ENCODE data around the gene GJB5. TPM values are rescaled to one million over a fixed set of nuclear protein-coding genes. Genes with fewer than 3 reads are reported as not detected.

GJB5 gene
- polyA plus RNA-seq (2013, experiment 1 of 2): 0.46 TPM
- polyA plus RNA-seq (2013, experiment 2 of 2): 0.49 TPM

GRCh38 chr1:34754964-34755637 is at the start of gene GJB5:
GJB5 (plus strand) TSS chr1:34755047; CDS start chr1:34757331, 2,284 bp downstream.
- H3K27ac ChIP-seq (ENCODE audit: low read depth, low read length): no peak within 1 kb of the TSS
- DNase-seq: no peak
- no CpG with 5 or more reads among the region's 13 CpGs for WGBS (ENCODE audit: extremely low coverage, insufficient coverage, low lambda C conversion rate)

GRCh38 chr1:34705077-34705476 is 49.8 kb upstream of the GJB5 start:
- Histone ChIP-seq H3K9ac (ENCODE audit: low read length) (no peak overlapping the region), H3K79me1 (ENCODE audit: low read length) (no peaks in the 10 kb centered on the region), H2AK5ac (ENCODE audit: low read length) (no peak overlapping the region), H3K27me3 (ENCODE audit: insufficient read depth, low read length, poor library complexity) (no peaks in the 10 kb centered on the region), H3K4me2 (ENCODE audit: low read length) (no peak overlapping the region), H3K4ac (ENCODE audit: low read depth, low read length) (no peak overlapping the region), H3K56ac (ENCODE audit: low read length) (no peak overlapping the region), H3K23ac (ENCODE audit: low read length) (no peak overlapping the region), H4K5ac (ENCODE audit: low read length) (no peak overlapping the region), H2BK5ac (ENCODE audit: low read length) (no peak overlapping the region), H3K36me3 (ENCODE audit: control insufficient read depth, insufficient read depth, low read length) (no peaks in the 10 kb centered on the region), H3K27ac (ENCODE audit: low read depth, low read length) (no peak overlapping the region), H4K8ac (ENCODE audit: low read depth, low read length) (no peak overlapping the region), H3K18ac (ENCODE audit: low read length) (no peak overlapping the region), H3K79me2 (ENCODE audit: control insufficient read depth, insufficient read depth, low read length) (no peaks in the 10 kb centered on the region), H2BK15ac (replicated peaks; ENCODE audit: low read depth) (no peak overlapping the region), H2BK120ac (ENCODE audit: low read depth, low read length) (no peak overlapping the region), H3K4me1 (ENCODE audit: control insufficient read depth, low read depth, low read length) (no peaks in the 10 kb centered on the region), H3K4me3 (ENCODE audit: low read length) (no peak overlapping the region)
- DNase-seq: no peak
- no CpG with 5 or more reads among the region's 3 CpGs for WGBS (ENCODE audit: extremely low coverage, insufficient coverage, low lambda C conversion rate)

More at GRCh38 chr1:34754964-34755637, at the start of gene GJB5:
- H3K4ac ChIP-seq (ENCODE audit: low read depth, low read length): no peak within 1 kb of the TSS
- H3K4me2 ChIP-seq (ENCODE audit: low read length): no peak within 1 kb of the TSS
- H3K79me2 ChIP-seq (ENCODE audit: control insufficient read depth, insufficient read depth, low read length): no peaks in the 10 kb centered on the region
- peaks cover 6% of the 10 kb centered on the region for H3K4me1 ChIP-seq (ENCODE audit: control insufficient read depth, low read depth, low read length)
- H3K18ac ChIP-seq (ENCODE audit: low read length): no peak within 1 kb of the TSS
- no peak within 1 kb of the TSS for H2BK5ac ChIP-seq (ENCODE audit: low read length)
- H3K9ac ChIP-seq (ENCODE audit: low read length): no peak within 1 kb of the TSS
- no peak within 1 kb of the TSS for H3K4me3 ChIP-seq (ENCODE audit: low read length)
- no peaks in the 10 kb centered on the region for H3K36me3 ChIP-seq (ENCODE audit: control insufficient read depth, insufficient read depth, low read length)
- no peak within 1 kb of the TSS for H4K5ac ChIP-seq (ENCODE audit: low read length)
- H3K23ac ChIP-seq (ENCODE audit: low read length): no peak within 1 kb of the TSS
- H3K56ac ChIP-seq (ENCODE audit: low read length): peak within 1 kb of the TSS; percentile 61
- no peaks in the 10 kb centered on the region for H3K79me1 ChIP-seq (ENCODE audit: low read length)
- H2BK15ac ChIP-seq (replicated peaks; ENCODE audit: low read depth): no peak within 1 kb of the TSS
- H2AK5ac ChIP-seq (ENCODE audit: low read length): no peak within 1 kb of the TSS
- no peaks in the 10 kb centered on the region for H3K27me3 ChIP-seq (ENCODE audit: insufficient read depth, low read length, poor library complexity)
- no peak within 1 kb of the TSS for H2BK120ac ChIP-seq (ENCODE audit: low read depth, low read length)
- no peak within 1 kb of the TSS for H4K8ac ChIP-seq (ENCODE audit: low read depth, low read length)

- Histone ChIP-seq H3K27ac (ENCODE audit: low read depth, low read length) (no peak overlapping the region), H2AK5ac (ENCODE audit: low read length) (no peak overlapping the region), H3K79me1 (ENCODE audit: low read length) (no peaks in the 10 kb centered on the region), H3K18ac (ENCODE audit: low read length) (no peak overlapping the region), H3K36me3 (ENCODE audit: control insufficient read depth, insufficient read depth, low read length) (no peaks in the 10 kb centered on the region), H3K79me2 (ENCODE audit: control insufficient read depth, insufficient read depth, low read length) (no peaks in the 10 kb centered on the region), H3K9ac (ENCODE audit: low read length) (no peak overlapping the region), H4K8ac (ENCODE audit: low read depth, low read length) (no peak overlapping the region), H2BK120ac (ENCODE audit: low read depth, low read length) (no peak overlapping the region), H3K4ac (ENCODE audit: low read depth, low read length) (no peak overlapping the region), H3K4me1 (ENCODE audit: control insufficient read depth, low read depth, low read length) (no peaks in the 10 kb centered on the region), H3K4me2 (ENCODE audit: low read length) (no peak overlapping the region), H3K27me3 (ENCODE audit: insufficient read depth, low read length, poor library complexity) (no peaks in the 10 kb centered on the region), H2BK5ac (ENCODE audit: low read length) (no peak overlapping the region), H3K23ac (ENCODE audit: low read length) (no peak overlapping the region), H4K5ac (ENCODE audit: low read length) (no peak overlapping the region), H3K4me3 (ENCODE audit: low read length) (no peak overlapping the region), H2BK15ac (replicated peaks; ENCODE audit: low read depth) (no peak overlapping the region), H3K56ac (ENCODE audit: low read length) (no peak overlapping the region)
- DNase-seq: no peak
- no CpG with 5 or more reads among the region's 4 CpGs for WGBS (ENCODE audit: extremely low coverage, insufficient coverage, low lambda C conversion rate)
Measured at GRCh38 chr1:34708106-34708505, 46.7 kb upstream of the GJB5 start.

- H4K8ac ChIP-seq (ENCODE audit: low read depth, low read length): no peak overlapping the region
- no peak overlapping the region for H3K56ac ChIP-seq (ENCODE audit: low read length)
- H2BK15ac ChIP-seq (replicated peaks; ENCODE audit: low read depth): no peak overlapping the region
- H3K79me2 ChIP-seq (ENCODE audit: control insufficient read depth, insufficient read depth, low read length): no peaks in the 10 kb centered on the region
- H3K79me1 ChIP-seq (ENCODE audit: low read length): no peaks in the 10 kb centered on the region
- no peak overlapping the region for H3K9ac ChIP-seq (ENCODE audit: low read length)
- H2AK5ac ChIP-seq (ENCODE audit: low read length): no peak overlapping the region
- H3K27me3 ChIP-seq (ENCODE audit: insufficient read depth, low read length, poor library complexity): no peaks in the 10 kb centered on the region
- H3K4ac ChIP-seq (ENCODE audit: low read depth, low read length): no peak overlapping the region
- no peak overlapping the region for H4K5ac ChIP-seq (ENCODE audit: low read length)
- no peak overlapping the region for H3K18ac ChIP-seq (ENCODE audit: low read length)
- no peak overlapping the region for H3K27ac ChIP-seq (ENCODE audit: low read depth, low read length)
- H3K4me1 ChIP-seq (ENCODE audit: control insufficient read depth, low read depth, low read length): no peaks in the 10 kb centered on the region
- H2BK5ac ChIP-seq (ENCODE audit: low read length): no peak overlapping the region
- H2BK120ac ChIP-seq (ENCODE audit: low read depth, low read length): no peak overlapping the region
- H3K23ac ChIP-seq (ENCODE audit: low read length): no peak overlapping the region
- H3K36me3 ChIP-seq (ENCODE audit: control insufficient read depth, insufficient read depth, low read length): no peaks in the 10 kb centered on the region
- no CpG with 5 or more reads among the region's 6 CpGs for WGBS (ENCODE audit: extremely low coverage, insufficient coverage, low lambda C conversion rate)
- no peak overlapping the region for H3K4me3 ChIP-seq (ENCODE audit: low read length)
- peak; percentile 16 for DNase-seq
- H3K4me2 ChIP-seq (ENCODE audit: low read length): no peak overlapping the region
Measured at GRCh38 chr1:34709547-34709946, 45.3 kb upstream of the GJB5 start.

GRCh38 chr1:34710812-34711211 is 44.0 kb upstream of the GJB5 start:
- Histone ChIP-seq H4K5ac (ENCODE audit: low read length) (no peak overlapping the region), H3K79me2 (ENCODE audit: control insufficient read depth, insufficient read depth, low read length) (no peaks in the 10 kb centered on the region), H3K27me3 (ENCODE audit: insufficient read depth, low read length, poor library complexity) (no peaks in the 10 kb centered on the region), H3K4ac (ENCODE audit: low read depth, low read length) (no peak overlapping the region), H4K8ac (ENCODE audit: low read depth, low read length) (no peak overlapping the region), H3K23ac (ENCODE audit: low read length) (no peak overlapping the region), H3K9ac (ENCODE audit: low read length) (no peak overlapping the region), H2AK5ac (ENCODE audit: low read length) (no peak overlapping the region), H3K4me3 (ENCODE audit: low read length) (no peak overlapping the region), H3K4me1 (ENCODE audit: control insufficient read depth, low read depth, low read length) (no peaks in the 10 kb centered on the region), H3K56ac (ENCODE audit: low read length) (no peak overlapping the region), H2BK120ac (ENCODE audit: low read depth, low read length) (no peak overlapping the region), H3K27ac (ENCODE audit: low read depth, low read length) (no peak overlapping the region), H3K36me3 (ENCODE audit: control insufficient read depth, insufficient read depth, low read length) (no peaks in the 10 kb centered on the region), H3K79me1 (ENCODE audit: low read length) (no peaks in the 10 kb centered on the region), H2BK5ac (ENCODE audit: low read length) (no peak overlapping the region), H2BK15ac (replicated peaks; ENCODE audit: low read depth) (no peak overlapping the region), H3K4me2 (ENCODE audit: low read length) (no peak overlapping the region), H3K18ac (ENCODE audit: low read length) (no peak overlapping the region)
- no peak for DNase-seq

- no peaks in the 10 kb centered on the region for H3K36me3 ChIP-seq (ENCODE audit: control insufficient read depth, insufficient read depth, low read length)
- no peak overlapping the region for H3K4me3 ChIP-seq (ENCODE audit: low read length)
- no peaks in the 10 kb centered on the region for H3K4me1 ChIP-seq (ENCODE audit: control insufficient read depth, low read depth, low read length)
- WGBS (ENCODE audit: extremely low coverage, insufficient coverage, low lambda C conversion rate): no CpG with 5 or more reads among the region's 4 CpGs
- no peak overlapping the region for H3K4ac ChIP-seq (ENCODE audit: low read depth, low read length)
- H3K23ac ChIP-seq (ENCODE audit: low read length): no peak overlapping the region
- H3K18ac ChIP-seq (ENCODE audit: low read length): no peak overlapping the region
- no peak overlapping the region for H2AK5ac ChIP-seq (ENCODE audit: low read length)
- H4K8ac ChIP-seq (ENCODE audit: low read depth, low read length): no peak overlapping the region
- H3K4me2 ChIP-seq (ENCODE audit: low read length): no peak overlapping the region
- peak; percentile 28 for DNase-seq
- H2BK120ac ChIP-seq (ENCODE audit: low read depth, low read length): no peak overlapping the region
- H3K27me3 ChIP-seq (ENCODE audit: insufficient read depth, low read length, poor library complexity): no peaks in the 10 kb centered on the region
- H3K79me1 ChIP-seq (ENCODE audit: low read length): no peaks in the 10 kb centered on the region
- H3K79me2 ChIP-seq (ENCODE audit: control insufficient read depth, insufficient read depth, low read length): no peaks in the 10 kb centered on the region
- no peak overlapping the region for H3K56ac ChIP-seq (ENCODE audit: low read length)
- no peak overlapping the region for H2BK15ac ChIP-seq (replicated peaks; ENCODE audit: low read depth)
- no peak overlapping the region for H3K9ac ChIP-seq (ENCODE audit: low read length)
- H3K27ac ChIP-seq (ENCODE audit: low read depth, low read length): no peak overlapping the region
- H4K5ac ChIP-seq (ENCODE audit: low read length): no peak overlapping the region
- H2BK5ac ChIP-seq (ENCODE audit: low read length): no peak overlapping the region
Measured at GRCh38 chr1:34711485-34711884, 43.4 kb upstream of the GJB5 start.
